ENCODE measurements around the gene SPINK8.

Gene SPINK8

DNA sequence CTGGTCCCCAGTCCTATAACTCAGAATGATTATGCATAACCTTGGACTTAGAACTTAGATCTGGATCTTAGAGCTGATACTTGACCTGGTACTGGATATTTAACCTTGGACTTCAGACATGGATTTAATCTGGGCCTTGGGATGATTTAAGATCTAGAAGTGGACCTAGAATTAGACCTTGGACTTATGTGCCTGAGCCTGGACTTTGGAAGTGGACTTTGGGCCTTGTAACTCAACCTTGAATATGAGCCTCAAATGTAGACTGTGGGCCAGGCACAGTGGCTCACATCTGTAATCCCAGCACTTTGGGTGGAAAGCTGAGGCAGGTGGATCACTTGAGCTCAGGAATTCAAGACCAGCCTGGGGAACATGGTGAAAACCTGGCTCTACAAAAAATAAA is 46.4 kb downstream of the SPINK8 start:
- H3K4me3 Mint-ChIP-seq = no peak overlapping the region
- H3K36me3 Mint-ChIP-seq (ENCODE audit: low read depth) = peaks cover 38% of the 10 kb centered on the region
- no peak overlapping the region for H3K27ac Mint-ChIP-seq
- peaks cover 5% of the 10 kb centered on the region for H3K4me1 Mint-ChIP-seq
- no peaks in the 10 kb centered on the region for H3K27me3 Mint-ChIP-seq (ENCODE audit: low read depth)
- TF ChIP-seq, protein P1, sequence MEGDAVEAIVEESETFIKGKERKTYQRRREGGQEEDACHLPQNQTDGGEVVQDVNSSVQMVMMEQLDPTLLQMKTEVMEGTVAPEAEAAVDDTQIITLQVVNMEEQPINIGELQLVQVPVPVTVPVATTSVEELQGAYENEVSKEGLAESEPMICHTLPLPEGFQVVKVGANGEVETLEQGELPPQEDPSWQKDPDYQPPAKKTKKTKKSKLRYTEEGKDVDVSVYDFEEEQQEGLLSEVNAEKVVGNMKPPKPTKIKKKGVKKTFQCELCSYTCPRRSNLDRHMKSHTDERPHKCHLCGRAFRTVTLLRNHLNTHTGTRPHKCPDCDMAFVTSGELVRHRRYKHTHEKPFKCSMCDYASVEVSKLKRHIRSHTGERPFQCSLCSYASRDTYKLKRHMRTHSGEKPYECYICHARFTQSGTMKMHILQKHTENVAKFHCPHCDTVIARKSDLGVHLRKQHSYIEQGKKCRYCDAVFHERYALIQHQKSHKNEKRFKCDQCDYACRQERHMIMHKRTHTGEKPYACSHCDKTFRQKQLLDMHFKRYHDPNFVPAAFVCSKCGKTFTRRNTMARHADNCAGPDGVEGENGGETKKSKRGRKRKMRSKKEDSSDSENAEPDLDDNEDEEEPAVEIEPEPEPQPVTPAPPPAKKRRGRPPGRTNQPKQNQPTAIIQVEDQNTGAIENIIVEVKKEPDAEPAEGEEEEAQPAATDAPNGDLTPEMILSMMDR (IDR thresholded peaks at IDR 0.05; ENCODE audit: unreplicated experiment in 3 of 3) = no peak
- H3K9me3 Mint-ChIP-seq = peaks cover 13% of the 10 kb centered on the region

DNA sequence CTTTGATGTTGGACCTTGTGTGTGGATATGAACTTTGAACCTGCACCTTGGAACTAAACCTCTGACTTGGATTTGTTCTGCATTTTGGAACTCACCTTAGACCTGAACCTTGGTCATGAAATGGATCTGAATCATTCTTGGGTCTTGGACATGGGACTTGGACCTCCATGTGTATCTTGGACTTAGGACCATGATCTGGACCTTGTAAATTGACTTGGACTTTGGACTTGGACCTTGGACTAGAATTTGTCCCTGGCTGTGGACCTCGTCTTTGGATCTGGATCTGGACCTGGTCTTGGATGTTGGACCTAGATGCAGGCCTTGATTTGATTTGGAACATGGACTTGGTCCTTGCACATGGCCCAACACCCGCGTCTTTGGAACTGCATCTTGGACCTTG is 47.2 kb downstream of the SPINK8 start:
- Mint-ChIP-seq H3K27me3 (ENCODE audit: low read depth) (no peaks in the 10 kb centered on the region), H3K4me1 (peaks cover 5% of the 10 kb centered on the region), H3K9me3 (peaks cover 13% of the 10 kb centered on the region), H3K27ac (no peak overlapping the region), H3K36me3 (ENCODE audit: low read depth) (peaks cover 34% of the 10 kb centered on the region), H3K4me3 (no peak overlapping the region)
- TF ChIP-seq, protein P1 (IDR thresholded peaks at IDR 0.05; ENCODE audit: unreplicated experiment in 3 of 3) = no peak

DNA sequence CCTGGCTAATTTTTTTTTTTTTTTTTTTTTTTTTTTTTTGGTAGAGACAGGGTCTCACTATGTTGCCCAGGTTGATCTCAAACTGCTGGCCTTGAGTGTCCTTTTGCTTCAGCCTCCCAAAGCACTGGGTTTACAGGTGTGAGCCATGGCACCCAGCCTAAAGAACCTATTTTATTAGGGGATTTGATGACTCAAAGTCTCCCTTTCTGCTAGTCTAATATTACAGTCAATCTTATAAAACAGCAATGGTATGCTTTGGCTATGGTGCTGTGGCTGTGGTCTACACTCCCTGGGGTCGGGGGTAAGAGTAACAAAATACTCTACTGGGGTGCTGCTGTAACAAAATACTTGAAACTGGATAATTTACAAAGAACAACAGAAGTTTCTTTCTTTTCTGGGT is 47.8 kb downstream of the SPINK8 start:
- TF ChIP-seq, protein P1 (IDR thresholded peaks at IDR 0.05; ENCODE audit: unreplicated experiment in 3 of 3) = no peak
- no peak overlapping the region for H3K27ac Mint-ChIP-seq
- H3K9me3 Mint-ChIP-seq = peaks cover 13% of the 10 kb centered on the region
- H3K27me3 Mint-ChIP-seq (ENCODE audit: low read depth) = no peaks in the 10 kb centered on the region
- peaks cover 5% of the 10 kb centered on the region for H3K4me1 Mint-ChIP-seq
- no peak overlapping the region for H3K4me3 Mint-ChIP-seq
- peaks cover 27% of the 10 kb centered on the region for H3K36me3 Mint-ChIP-seq (ENCODE audit: low read depth)

DNA sequence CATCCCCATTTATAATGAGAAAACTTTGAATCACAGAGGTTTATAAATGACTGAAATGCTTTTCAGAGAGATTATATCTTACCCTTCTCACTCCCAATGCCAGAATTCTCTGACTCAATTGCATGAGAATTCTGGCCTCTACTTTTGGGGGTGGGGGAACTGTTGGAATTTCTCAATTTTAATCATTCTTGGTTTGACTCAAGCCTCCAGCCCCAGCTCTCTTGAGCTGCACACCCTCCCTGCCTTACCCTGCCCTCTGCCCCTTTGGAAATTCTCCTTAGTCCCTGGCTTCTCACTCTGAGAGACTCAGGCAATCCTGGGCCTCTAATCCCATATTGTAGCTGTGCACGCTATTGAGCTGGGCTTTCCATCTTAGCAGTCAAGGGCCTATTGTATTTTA is 48.3 kb downstream of the SPINK8 start:
- TF ChIP-seq, protein P1 (IDR thresholded peaks at IDR 0.05; ENCODE audit: unreplicated experiment in 3 of 3) = no peak
- peaks cover 23% of the 10 kb centered on the region for H3K36me3 Mint-ChIP-seq (ENCODE audit: low read depth)
- H3K9me3 Mint-ChIP-seq = peaks cover 13% of the 10 kb centered on the region
- peaks cover 5% of the 10 kb centered on the region for H3K4me1 Mint-ChIP-seq
- no peak overlapping the region for H3K4me3 Mint-ChIP-seq
- no peaks in the 10 kb centered on the region for H3K27me3 Mint-ChIP-seq (ENCODE audit: low read depth)
- no peak overlapping the region for H3K27ac Mint-ChIP-seq

DNA sequence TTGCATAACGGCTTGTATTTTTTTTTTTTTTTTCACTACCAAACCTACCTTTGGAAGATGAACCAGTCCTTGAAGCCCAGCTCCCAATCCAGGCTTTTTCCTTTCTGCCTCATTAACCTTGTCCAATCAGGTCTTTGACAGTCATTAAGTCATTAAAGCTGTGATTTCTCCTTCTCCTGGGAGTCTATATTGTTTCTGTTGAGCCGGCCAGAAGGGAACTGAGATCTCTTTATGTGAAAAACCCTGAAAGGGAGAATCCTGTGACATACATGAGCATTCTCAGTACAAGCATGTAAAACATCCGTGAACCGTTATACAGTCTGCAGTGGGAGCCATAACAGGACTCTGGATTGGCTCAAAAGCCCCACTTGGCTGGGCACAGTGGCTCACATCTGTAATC is 52.6 kb downstream of the SPINK8 start:
- H3K4me3 Mint-ChIP-seq = no peak overlapping the region
- TF ChIP-seq, protein P1 (IDR thresholded peaks at IDR 0.05; ENCODE audit: unreplicated experiment in 3 of 3) = no peak

DNA sequence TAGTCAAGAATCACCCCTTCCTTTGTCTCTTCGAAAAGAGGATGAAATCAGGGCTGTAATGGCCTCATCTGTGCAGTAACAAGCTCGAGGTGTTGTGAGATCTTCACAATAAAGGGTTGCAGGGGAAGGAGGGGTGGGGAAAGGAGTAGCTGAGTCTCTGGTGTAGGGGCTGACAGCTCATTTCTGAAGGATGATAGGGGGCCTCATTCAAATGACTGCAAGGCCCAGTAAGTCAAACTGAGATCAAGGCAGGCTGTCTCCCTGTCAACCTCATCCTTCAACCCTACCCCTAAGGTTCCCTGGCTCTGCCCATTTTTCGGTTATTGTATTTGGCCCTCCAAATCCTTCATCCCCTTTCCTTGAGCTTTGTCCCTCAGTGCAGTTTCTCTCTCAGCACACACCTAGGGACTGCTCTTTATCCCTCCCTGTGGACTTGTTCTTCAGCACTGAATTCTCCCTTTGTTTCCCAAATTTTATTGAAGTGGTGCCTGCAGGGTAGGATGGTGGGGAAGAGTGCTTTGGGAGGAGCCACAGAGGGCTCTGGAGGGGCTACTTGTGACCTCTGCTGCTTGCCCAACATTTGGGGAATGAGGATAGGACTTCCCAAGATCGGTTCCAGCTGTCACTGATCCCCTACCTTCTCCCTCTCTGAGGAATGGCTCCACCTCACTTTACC is 54.4 kb downstream of the SPINK8 start:
- Mint-ChIP-seq H3K36me3 (ENCODE audit: low read depth) (no peaks in the 10 kb centered on the region), H3K4me1 (no peaks in the 10 kb centered on the region), H3K9me3 (no peaks in the 10 kb centered on the region), H3K27ac (no peak overlapping the region), H3K4me3 (no peak overlapping the region), H3K27me3 (ENCODE audit: low read depth) (peaks cover 4% of the 10 kb centered on the region)
- TF ChIP-seq, protein P1 (IDR thresholded peaks at IDR 0.05; ENCODE audit: unreplicated experiment in 3 of 3) = no peak

More for the DNA sequence above, 52.6 kb downstream of the SPINK8 start:
- H3K4me1 Mint-ChIP-seq = no peaks in the 10 kb centered on the region
- H3K27ac Mint-ChIP-seq = no peak overlapping the region
- no peaks in the 10 kb centered on the region for H3K27me3 Mint-ChIP-seq (ENCODE audit: low read depth)
- no peaks in the 10 kb centered on the region for H3K9me3 Mint-ChIP-seq
- no peaks in the 10 kb centered on the region for H3K36me3 Mint-ChIP-seq (ENCODE audit: low read depth)

Measured in nephron (organoid).